ENCODE measurements around the gene FAHD1. TPM values are rescaled to one million over a fixed set of nuclear protein-coding genes. Genes with fewer than 3 reads are reported as not detected.
A peak's percentile ranks its signal among the peaks of the same experiment; 100 is the strongest.

FAHD1 gene
- total and polyA plus RNA-seq, 9 of the 15 experiments (the other 6 are each of a cell fraction or from before 2014, with no cell fraction given) = 2.2 to 20.9 (median 10.7) TPM

GRCh38 chr16:1781758-1782407 lies 45.1 kb upstream of the FAHD1 start (continued):
- TF ChIP-seq, protein P1, sequence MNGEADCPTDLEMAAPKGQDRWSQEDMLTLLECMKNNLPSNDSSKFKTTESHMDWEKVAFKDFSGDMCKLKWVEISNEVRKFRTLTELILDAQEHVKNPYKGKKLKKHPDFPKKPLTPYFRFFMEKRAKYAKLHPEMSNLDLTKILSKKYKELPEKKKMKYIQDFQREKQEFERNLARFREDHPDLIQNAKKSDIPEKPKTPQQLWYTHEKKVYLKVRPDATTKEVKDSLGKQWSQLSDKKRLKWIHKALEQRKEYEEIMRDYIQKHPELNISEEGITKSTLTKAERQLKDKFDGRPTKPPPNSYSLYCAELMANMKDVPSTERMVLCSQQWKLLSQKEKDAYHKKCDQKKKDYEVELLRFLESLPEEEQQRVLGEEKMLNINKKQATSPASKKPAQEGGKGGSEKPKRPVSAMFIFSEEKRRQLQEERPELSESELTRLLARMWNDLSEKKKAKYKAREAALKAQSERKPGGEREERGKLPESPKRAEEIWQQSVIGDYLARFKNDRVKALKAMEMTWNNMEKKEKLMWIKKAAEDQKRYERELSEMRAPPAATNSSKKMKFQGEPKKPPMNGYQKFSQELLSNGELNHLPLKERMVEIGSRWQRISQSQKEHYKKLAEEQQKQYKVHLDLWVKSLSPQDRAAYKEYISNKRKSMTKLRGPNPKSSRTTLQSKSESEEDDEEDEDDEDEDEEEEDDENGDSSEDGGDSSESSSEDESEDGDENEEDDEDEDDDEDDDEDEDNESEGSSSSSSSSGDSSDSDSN (IDR thresholded peaks at IDR 0.05; ENCODE audit: borderline replicate concordance in 1 of 2, low read depth in 2 of 2, low read length in 2 of 2) = 0 out of 4 replicates have a peak, but pooled peaks of 1 of the 2 experiments have one; percentile 33
- TF ChIP-seq ATF7 (IDR thresholded peaks at IDR 0.05) (no peak), ZNF140 (CRISPR knock-in tag; IDR thresholded peaks at IDR 0.05) (no peak), ZKSCAN1 (IDR thresholded peaks at IDR 0.05; ENCODE audit: low read depth, low read length) (no peak), HDAC1 (IDR thresholded peaks at IDR 0.05) (peak in 1 of 2 experiments; percentile 26; a peak in 2 of 4 replicates), ARID3B (CRISPR knock-in tag; IDR thresholded peaks at IDR 0.05; ENCODE audit: borderline replicate concordance) (no peak), KHSRP (IDR thresholded peaks at IDR 0.05) (no peak), ZBTB2 (IDR thresholded peaks at IDR 0.05) (no peak), ZNF407 (IDR thresholded peaks at IDR 0.05; ENCODE audit: low read depth) (no peak), YBX1 (IDR thresholded peaks at IDR 0.05) (no peak), TOE1 (IDR thresholded peaks at IDR 0.05; ENCODE audit: borderline replicate concordance) (no peak), TOE1 (CRISPR knock-in tag; IDR thresholded peaks at IDR 0.05; ENCODE audit: borderline replicate concordance, low read depth) (no peak)
- TF ChIP-seq, protein P2, sequence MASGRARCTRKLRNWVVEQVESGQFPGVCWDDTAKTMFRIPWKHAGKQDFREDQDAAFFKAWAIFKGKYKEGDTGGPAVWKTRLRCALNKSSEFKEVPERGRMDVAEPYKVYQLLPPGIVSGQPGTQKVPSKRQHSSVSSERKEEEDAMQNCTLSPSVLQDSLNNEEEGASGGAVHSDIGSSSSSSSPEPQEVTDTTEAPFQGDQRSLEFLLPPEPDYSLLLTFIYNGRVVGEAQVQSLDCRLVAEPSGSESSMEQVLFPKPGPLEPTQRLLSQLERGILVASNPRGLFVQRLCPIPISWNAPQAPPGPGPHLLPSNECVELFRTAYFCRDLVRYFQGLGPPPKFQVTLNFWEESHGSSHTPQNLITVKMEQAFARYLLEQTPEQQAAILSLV (tag; IDR thresholded peaks at IDR 0.05) = no peak

Measured in K562 (cell line).